Measurements from ENCODE around the gene MARS1. TPM values are rescaled to one million over a fixed set of nuclear protein-coding genes. Genes with fewer than 3 reads are reported as not detected.

Gene MARS1
- total and polyA plus RNA-seq, 2 experiments from 2014 or later, result 117 to 147 TPM

DNA sequence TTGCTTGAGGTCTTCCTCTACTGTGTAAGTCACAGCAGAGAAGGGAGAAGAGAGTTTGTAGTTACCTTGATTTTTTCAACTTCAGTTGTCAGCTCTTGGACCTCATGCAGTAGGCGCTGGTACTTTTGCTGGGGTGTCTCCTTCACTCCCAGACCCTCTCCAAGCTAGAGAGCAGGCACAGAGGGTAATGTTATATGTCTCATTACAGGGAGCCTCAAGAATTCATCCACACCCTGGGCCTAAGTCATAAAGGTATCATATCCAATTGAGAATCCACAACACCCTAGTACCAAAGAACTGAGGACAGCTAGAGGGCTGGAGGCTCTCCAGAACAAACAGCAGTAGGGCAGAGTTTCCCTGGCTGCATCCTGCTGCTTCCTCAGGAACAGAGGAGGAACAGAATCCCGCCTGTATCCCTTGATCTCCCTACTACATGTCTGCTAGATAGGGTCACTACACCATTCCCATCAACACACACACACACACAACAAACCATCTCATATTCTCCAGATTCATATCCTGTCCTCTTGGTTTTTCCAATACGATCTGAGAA is 47.2 kb downstream of the MARS1 start:
- Histone ChIP-seq H3K27ac (no peak overlapping the region), H3K4me2 (no peak overlapping the region), H3K36me3 (replicated peaks; ENCODE audit: insufficient read depth, low read depth) (no peaks in the 10 kb centered on the region), H4K20me1 (ENCODE audit: insufficient read depth, poor library complexity, severe bottlenecking) (no peaks in the 10 kb centered on the region), H3K27me3 (no peaks in the 10 kb centered on the region), H3K9me2 (replicated peaks; ENCODE audit: insufficient read depth) (no peaks in the 10 kb centered on the region), H2AFZ (no peak overlapping the region), H3K79me2 (peaks cover 2% of the 10 kb centered on the region), H3K9me3 (ENCODE audit: low read depth) (no peaks in the 10 kb centered on the region), H3K4me1 (ENCODE audit: insufficient read depth) (no peaks in the 10 kb centered on the region), H3K4me3 (no peak overlapping the region)
- WGBS (ENCODE audit: low lambda C conversion rate, missing lambda C conversion rate), result 100% methylated on average over 3 of the region's 3 CpGs
- TF ChIP-seq CTCF (IDR thresholded peaks at IDR 0.05; ENCODE audit: poor library complexity), result no peak
- no peak for TF ChIP-seq EZH2phosphoT487 (IDR thresholded peaks at IDR 0.05; ENCODE audit: low read depth, severe bottlenecking, unreplicated experiment)
- no peak for TF ChIP-seq EZH2 (IDR thresholded peaks at IDR 0.05; ENCODE audit: borderline replicate concordance)
- DNase-seq (ENCODE audit: low spot score), result no peak

DNA sequence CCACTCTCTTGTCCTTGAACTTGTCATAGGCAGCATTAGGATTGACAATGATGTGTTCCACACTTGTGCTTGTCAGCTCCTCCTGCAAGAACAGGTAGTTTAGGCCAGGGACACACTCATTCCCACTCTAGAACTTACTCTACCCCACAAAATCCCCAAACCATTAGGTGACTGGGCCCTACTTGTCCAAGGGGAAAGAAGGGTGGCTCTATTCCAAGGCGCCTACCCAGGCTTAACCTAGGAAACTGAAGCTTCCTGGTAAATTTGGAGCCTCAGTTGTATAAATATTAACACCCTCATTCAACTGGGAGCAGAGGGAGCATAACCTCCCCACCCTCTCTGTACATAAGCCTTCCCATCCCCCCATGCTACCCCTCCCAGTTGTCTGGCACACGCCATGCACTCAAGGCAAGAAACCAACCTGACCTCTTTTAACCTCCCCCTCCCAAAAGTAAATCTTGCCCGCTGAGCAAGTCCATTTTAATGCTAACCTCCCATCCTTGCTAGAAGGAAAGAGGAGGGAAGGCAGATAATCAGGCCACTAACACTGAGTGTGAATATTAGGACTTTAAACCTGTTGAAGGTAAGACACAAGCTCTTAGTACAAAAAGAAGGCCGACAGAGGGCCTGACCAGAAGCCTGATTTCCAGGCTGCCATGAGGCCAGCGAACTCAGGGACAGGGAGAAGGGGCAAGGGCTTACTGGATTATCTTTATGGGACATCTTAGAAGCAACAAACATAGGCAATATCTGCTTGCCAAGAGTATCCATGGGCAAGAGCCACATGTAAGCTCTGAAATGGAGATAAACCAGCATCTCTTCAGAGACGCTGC is 48.1 kb downstream of the MARS1 start:
- Histone ChIP-seq H3K9me3 (ENCODE audit: low read depth) (no peaks in the 10 kb centered on the region), H3K9me2 (replicated peaks; ENCODE audit: insufficient read depth) (no peaks in the 10 kb centered on the region), H3K27ac (no peak overlapping the region), H3K4me3 (no peak overlapping the region), H3K27me3 (no peaks in the 10 kb centered on the region), H3K4me1 (ENCODE audit: insufficient read depth) (no peaks in the 10 kb centered on the region), H3K79me2 (peaks cover 2% of the 10 kb centered on the region), H3K36me3 (replicated peaks; ENCODE audit: insufficient read depth, low read depth) (no peaks in the 10 kb centered on the region), H2AFZ (no peak overlapping the region), H4K20me1 (ENCODE audit: insufficient read depth, poor library complexity, severe bottlenecking) (peaks cover 1% of the 10 kb centered on the region), H3K4me2 (no peak overlapping the region)
- 63% methylated on average over 6 of the region's 6 CpGs for WGBS (ENCODE audit: low lambda C conversion rate, missing lambda C conversion rate)
- TF ChIP-seq EZH2phosphoT487 (IDR thresholded peaks at IDR 0.05; ENCODE audit: low read depth, severe bottlenecking, unreplicated experiment), result no peak
- TF ChIP-seq CTCF (IDR thresholded peaks at IDR 0.05; ENCODE audit: poor library complexity), result no peak
- TF ChIP-seq EZH2 (IDR thresholded peaks at IDR 0.05; ENCODE audit: borderline replicate concordance), result no peak
- no peak for DNase-seq (ENCODE audit: low spot score)

DNA sequence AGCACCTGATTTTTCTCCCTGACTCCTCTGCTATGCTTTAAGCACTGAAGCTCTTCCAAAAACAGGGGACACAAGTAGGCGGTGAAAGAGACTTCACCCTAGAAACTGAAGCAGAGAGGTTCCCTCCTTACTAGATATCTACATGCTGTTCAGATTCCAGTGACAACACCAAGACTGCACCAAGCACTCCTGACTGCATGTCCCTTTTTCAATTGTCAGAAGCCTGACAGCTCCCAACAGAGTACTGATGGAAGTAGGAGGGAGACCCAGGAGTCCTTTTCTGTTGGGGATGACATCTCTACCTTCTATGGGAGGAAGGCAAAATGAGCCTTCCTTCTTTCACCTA is 48.7 kb downstream of the MARS1 start:
- no peaks in the 10 kb centered on the region for H3K9me2 ChIP-seq (replicated peaks; ENCODE audit: insufficient read depth)
- TF ChIP-seq EZH2phosphoT487 (IDR thresholded peaks at IDR 0.05; ENCODE audit: low read depth, severe bottlenecking, unreplicated experiment), result no peak
- TF ChIP-seq EZH2 (IDR thresholded peaks at IDR 0.05; ENCODE audit: borderline replicate concordance), result no peak
- no peak for TF ChIP-seq CTCF (IDR thresholded peaks at IDR 0.05; ENCODE audit: poor library complexity)
- H3K27ac ChIP-seq, result no peak overlapping the region
- no peak overlapping the region for H3K4me2 ChIP-seq
- no peaks in the 10 kb centered on the region for H3K4me1 ChIP-seq (ENCODE audit: insufficient read depth)
- H4K20me1 ChIP-seq (ENCODE audit: insufficient read depth, poor library complexity, severe bottlenecking), result peaks cover 3% of the 10 kb centered on the region
- H3K27me3 ChIP-seq, result no peaks in the 10 kb centered on the region
- no peak overlapping the region for H2AFZ ChIP-seq
- DNase-seq (ENCODE audit: low spot score), result no peak
- no peaks in the 10 kb centered on the region for H3K9me3 ChIP-seq (ENCODE audit: low read depth)
- WGBS (ENCODE audit: low lambda C conversion rate, missing lambda C conversion rate), result 96% methylated on average over 1 of the region's 1 CpG
- no peaks in the 10 kb centered on the region for H3K36me3 ChIP-seq (replicated peaks; ENCODE audit: insufficient read depth, low read depth)
- no peak overlapping the region for H3K4me3 ChIP-seq
- H3K79me2 ChIP-seq, result peaks cover 6% of the 10 kb centered on the region

Data from hepatocyte (in vitro differentiated cells).